GM12878 (cell line): ENCODE measurements around the gene SNN. TPM values are rescaled to one million over a fixed set of nuclear protein-coding genes. Genes with fewer than 3 reads are reported as not detected.

Experiments
- ATAC-seq: fragments of 200-7000 bp; cut with Tn5 transposase; 3 replicates; pipeline ENCODE4 v1.9.1; 2020; ENCODE audit warnings: mild to moderate bottlenecking, moderate library complexity
- BruUV-seq: library from RNA; stranded (reverse); fragments of 400-500 nt; replicated peaks from 2 replicates; lab custom pipeline; 2021; lab: Mats Ljungman, UMichigan
- CTCF ChIA-PET: fragments of 300-600 bp; sonication (Branson Sonifier 250); formaldehyde crosslinking; extraction: SDS; loops from one replicate; lab custom pipeline; 2021; ENCODE audit warnings: inconsistent platforms; lab: Yijun Ruan, JAX
- POLR2A ChIA-PET: fragments of 350-600 bp; formaldehyde crosslinking; extraction: SDS; loops from one replicate; lab custom pipeline; 2021; ENCODE audit warnings: inconsistent platforms; lab: Charles Lee
- RAD21 ChIA-PET: fragments of 300-600 bp; sonication (Branson Sonifier 250); formaldehyde crosslinking; loops from one replicate; lab custom pipeline; 2023; ENCODE audit warnings: antibody characterized with exemption; ENCODE audit not compliant: unreplicated experiment; lab: Charles Lee
- SMC1A ChIA-PET: fragments of 300-600 bp; sonication (Branson Sonifier 250); formaldehyde crosslinking; loops from one replicate; lab custom pipeline; 2023; ENCODE audit not compliant: unreplicated experiment, uncharacterized antibody; lab: Charles Lee
- DNase-seq: peaks from one replicate; pipeline ENCODE4 v3.0.0-alpha.2; 2011; ENCODE audit warnings: low read depth, low spot score
- FAIRE-seq: peaks from 3 replicates; lab custom pipeline; 2011; peaks lifted over from hg19 to GRCh38; lab: Jason Lieb, UNC
- H2AFZ ChIP-seq: 2 replicates; pipeline ENCODE4 v1.6.0; 2011; ENCODE audit warnings: low read depth, low read length, control low read depth; ENCODE audit not compliant: control insufficient read depth
- H3K27ac ChIP-seq: 2 replicates; pipeline ENCODE4 v1.5.1; 2011; ENCODE audit warnings: control low read depth; ENCODE audit not compliant: control insufficient read depth, insufficient read depth
- H3K27me3 ChIP-seq, 2 experiments: replicated peaks in 1 of 2; 2 replicates each; pipeline versions ENCODE4 v1.6.0 to v1.6.1; 2011; ENCODE audit warnings: low read length in 1 of 2; ENCODE audit not compliant: control insufficient read depth in 2 of 2, insufficient read depth in 2 of 2
- H3K36me3 ChIP-seq, 2 experiments: 2 replicates each; pipeline ENCODE4 v1.5.1; 2011; ENCODE audit warnings: low read length in 1 of 2; ENCODE audit not compliant: control insufficient read depth in 2 of 2, insufficient read depth in 2 of 2
- H3K4me1 ChIP-seq: 2 replicates; pipeline ENCODE4 v1.6.1; 2011; ENCODE audit warnings: mild to moderate bottlenecking, low read length, moderate library complexity, mixed read lengths; ENCODE audit not compliant: control insufficient read depth, insufficient read depth
- H3K4me2 ChIP-seq: 2 replicates; pipeline ENCODE4 v1.6.0; 2011; ENCODE audit warnings: control low read depth; ENCODE audit not compliant: control insufficient read depth, insufficient read depth
- H3K4me3 ChIP-seq: fragments of 200-600 bp; sonication (generic); 2 replicates; pipeline ENCODE4 v1.5.1; 2016
- H3K79me2 ChIP-seq: 2 replicates; pipeline ENCODE4 v1.6.0; 2011; ENCODE audit warnings: low read length; ENCODE audit not compliant: control insufficient read depth, insufficient read depth
- H3K9ac ChIP-seq: 2 replicates; pipeline ENCODE4 v1.8.0; 2011; ENCODE audit warnings: low read length, control low read depth, mixed read lengths; ENCODE audit not compliant: control insufficient read depth, insufficient read depth
- H3K9me3 ChIP-seq: replicated peaks from 3 replicates; pipeline ENCODE4 v1.5.1; 2011; ENCODE audit warnings: mild to moderate bottlenecking, low read length; ENCODE audit not compliant: control insufficient read depth, insufficient read depth
- H4K20me1 ChIP-seq: 2 replicates; pipeline ENCODE4 v1.6.0; 2011; ENCODE audit not compliant: control insufficient read depth, insufficient read depth
- ATF7 ChIP-seq: fragments of 450-650 bp; IDR thresholded peaks from 2 replicates; pipeline ENCODE4 v1.6.1; 2016; ENCODE audit warnings: low read depth, mild to moderate bottlenecking
- BCL11A ChIP-seq: IDR thresholded peaks from 2 replicates; pipeline ENCODE4 v1.6.1; 2011; ENCODE audit warnings: low read depth, low read length
- BCL3 ChIP-seq: IDR thresholded peaks from 2 replicates; pipeline ENCODE4 v1.6.1; 2011; ENCODE audit warnings: borderline replicate concordance, low read depth, mild to moderate bottlenecking, moderate library complexity, low read length; ENCODE audit not compliant: insufficient read depth, poor library complexity, severe bottlenecking
- BHLHE40 ChIP-seq, 2 experiments: fragments of 450-650 bp in 1 of 2; IDR thresholded peaks; 2 replicates each; pipeline ENCODE4 v1.6.1; 2011 to 2017; ENCODE audit warnings: low read depth in 2 of 2, borderline replicate concordance in 1 of 2, improper control_type of control experiment in 1 of 2, low read length in 1 of 2, mild to moderate bottlenecking in 1 of 2
- CHD1 ChIP-seq: IDR thresholded peaks from 2 replicates; pipeline ENCODE4 v1.6.1; 2012; ENCODE audit warnings: low read depth, low read length, improper control_type of control experiment
- FOXM1 ChIP-seq: IDR thresholded peaks from 2 replicates; pipeline ENCODE4 v1.6.1; 2012; ENCODE audit warnings: low read depth, mild to moderate bottlenecking, inconsistent platforms, low read length, moderate library complexity
- JUNB ChIP-seq: IDR thresholded peaks from 2 replicates; pipeline ENCODE4 v1.6.1; 2016; ENCODE audit warnings: antibody characterized with exemption, mild to moderate bottlenecking
- JUND ChIP-seq: IDR thresholded peaks from 2 replicates; pipeline ENCODE4 v1.6.1; 2012; ENCODE audit warnings: low read depth, mild to moderate bottlenecking, low read length, improper control_type of control experiment, moderate library complexity
- MTA3 ChIP-seq: IDR thresholded peaks from 2 replicates; pipeline ENCODE4 v1.6.1; 2012; ENCODE audit warnings: low read length, inconsistent platforms, borderline replicate concordance
- NR2C2 ChIP-seq: IDR thresholded peaks from 2 replicates; pipeline ENCODE4 v1.6.1; 2011; ENCODE audit warnings: borderline replicate concordance, low read depth; ENCODE audit not compliant: control insufficient read depth, insufficient read length
- RFX5 ChIP-seq: IDR thresholded peaks from 2 replicates; pipeline ENCODE4 v1.6.1; 2011; ENCODE audit warnings: low read depth, low read length, improper control_type of control experiment
- SKIL ChIP-seq: fragments of 450-650 bp; IDR thresholded peaks from 2 replicates; pipeline ENCODE4 v1.6.1; 2017; ENCODE audit warnings: mild to moderate bottlenecking, low read depth, inconsistent platforms; ENCODE audit not compliant: poor library complexity, severe bottlenecking
- SMAD5 ChIP-seq: IDR thresholded peaks from 2 replicates; pipeline ENCODE4 v1.6.1; 2016; ENCODE audit warnings: antibody characterized with exemption, low read depth
- SREBF2 ChIP-seq: IDR thresholded peaks from 2 replicates; pipeline ENCODE4 v1.6.1; 2012; ENCODE audit warnings: mild to moderate bottlenecking, low read length
- STAT3 ChIP-seq: IDR thresholded peaks from 2 replicates; pipeline ENCODE4 v1.6.1; 2011; ENCODE audit warnings: low read depth, low read length, improper control_type of control experiment
- TCF12 ChIP-seq: IDR thresholded peaks from 2 replicates; pipeline ENCODE4 v1.6.1; 2011; ENCODE audit warnings: low read depth, mild to moderate bottlenecking, low read length
- WGBS: methylation state at CpG from one replicate; pipeline ENCODE4 v1.1.6; 2016; ENCODE audit warnings: low lambda C conversion rate; ENCODE audit not compliant: insufficient replicate concordance, insufficient coverage; ENCODE audit errors: missing lambda C conversion rate; 5-methylcytosine and 5-hydroxymethylcytosine counted together
- in situ Hi-C: fragments of 300-500 bp; cut with MboI; formaldehyde crosslinking; loops from 9 replicates; pipeline ENCODE4 v1.14.3; 2018; ENCODE audit warnings: mixed read lengths
- intact Hi-C: fragments of 100-400 bp; cut with micrococcal nuclease; formaldehyde crosslinking; loops from one replicate; pipeline ENCODE4 v1.14.2; 2022; ENCODE audit not compliant: unreplicated experiment
- polyA plus RNA-seq, 11 experiments: library from polyadenylated mRNA; depleted of rRNA in 4 of 11; unstranded in 6 of 11; stranded (reverse) in 5 of 11; fragments of >200 nt; fragmentation: Nextera tagmentation in 4 of 11; fragmentation: Illumina TruSeq in 1 of 11; extraction: Ambion mirVana in 4 of 11; extraction: Trizol in 1 of 11; gene quantifications; 1 replicate in 1 of 11; 2 replicates in 10 of 11; pipeline versions ENCODE4 v1.2.1 to v1.2.3, GENCODE V29; 2011 to 2016; ENCODE audit warnings: inconsistent platforms in 2 of 11, missing spikeins in 2 of 11, low read depth in 1 of 11
- total RNA-seq, 4 experiments: library from RNA; depleted of rRNA in 3 of 4; stranded (reverse); fragments of >200 nt in 3 of 4; fragmentation: Illumina TruSeq in 1 of 4; extraction: Trizol in 1 of 4; gene quantifications; 2 replicates each; pipeline versions ENCODE4 v1.2.1 to v1.2.3, GENCODE V29; 2013 to 2021
- TF ChIP-seq, protein P1 (sequence below): IDR thresholded peaks from 2 replicates; pipeline ENCODE4 v1.6.1; 2011; ENCODE audit warnings: mild to moderate bottlenecking, low read depth, low read length, moderate library complexity; ENCODE audit not compliant: insufficient replicate concordance

The SNN gene
- total and polyA plus RNA-seq, 10 of the 15 experiments (the other 5 are each of a cell fraction or from before 2014, with no cell fraction given) = 2.2 to 43.4 (median 27.8) TPM

DNA sequence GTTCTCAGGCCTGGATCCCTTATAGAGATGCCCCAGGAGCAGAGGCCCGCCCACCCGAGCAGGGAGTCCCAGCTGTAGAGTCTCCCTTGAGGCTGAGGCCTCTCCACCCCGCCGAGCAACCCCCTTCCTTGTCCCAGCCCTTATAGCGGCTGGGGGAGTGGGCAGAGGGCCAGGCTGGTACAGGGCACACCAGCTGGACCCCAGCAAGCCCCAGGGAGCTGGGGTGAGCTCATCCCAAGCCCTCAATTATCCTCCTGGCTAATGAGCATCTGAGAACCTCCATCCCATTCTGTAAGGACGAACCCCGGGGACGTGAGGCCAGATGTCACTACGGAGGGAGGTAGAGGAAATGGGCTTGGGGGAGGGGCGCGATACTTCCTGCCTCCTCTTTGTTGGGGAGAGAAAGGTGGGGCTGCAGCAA is 3.2 kb upstream of the SNN start:
- no peak for TF ChIP-seq MTA3
- TF ChIP-seq ATF7 = no peak
- TF ChIP-seq STAT3 = no peak
- TF ChIP-seq BCL11A = no peak
- TF ChIP-seq CHD1 = no peak
- TF ChIP-seq, protein P1, sequence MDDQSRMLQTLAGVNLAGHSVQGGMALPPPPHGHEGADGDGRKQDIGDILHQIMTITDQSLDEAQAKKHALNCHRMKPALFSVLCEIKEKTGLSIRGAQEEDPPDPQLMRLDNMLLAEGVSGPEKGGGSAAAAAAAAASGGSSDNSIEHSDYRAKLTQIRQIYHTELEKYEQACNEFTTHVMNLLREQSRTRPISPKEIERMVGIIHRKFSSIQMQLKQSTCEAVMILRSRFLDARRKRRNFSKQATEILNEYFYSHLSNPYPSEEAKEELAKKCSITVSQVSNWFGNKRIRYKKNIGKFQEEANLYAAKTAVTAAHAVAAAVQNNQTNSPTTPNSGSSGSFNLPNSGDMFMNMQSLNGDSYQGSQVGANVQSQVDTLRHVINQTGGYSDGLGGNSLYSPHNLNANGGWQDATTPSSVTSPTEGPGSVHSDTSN = no peak
- TF ChIP-seq SMAD5 = no peak
- TF ChIP-seq NR2C2 = no peak
- no peak for TF ChIP-seq JUND
- no peak for TF ChIP-seq JUNB
- TF ChIP-seq RFX5 = no peak
- no peak for TF ChIP-seq TCF12
- no peak for TF ChIP-seq FOXM1
- no peak for TF ChIP-seq BCL3
- TF ChIP-seq BHLHE40 (IDR thresholded peaks at IDR 0.05; ENCODE audit: borderline replicate concordance in 1 of 2, low read depth in 2 of 2, low read length in 1 of 2) = no peak
- no peak for TF ChIP-seq SREBF2
- no peak for TF ChIP-seq SKIL
- TF ChIP-seq, all 136 proteins: peak for 0
- FAIRE-seq (no peak), DNase-seq (no peak), ATAC-seq (no peak)
- H2AFZ ChIP-seq = no peak overlapping the region; the same call in 1 of the 2 replicates
- H3K36me3 ChIP-seq = no peaks in the 10 kb centered on the region
- no peak overlapping the region for H3K27ac ChIP-seq
- H4K20me1 ChIP-seq = no peaks in the 10 kb centered on the region
- BruUV-seq = no TSS peak
- WGBS = 25% methylated on average over 11 of the region's 11 CpGs
- intact Hi-C loops (no loop called here), in situ Hi-C loops (loop anchor here (25.0 kb wide), 1 partner anchor 703 kb away; no protein-coding TSS in a partner anchor)
- no peaks in the 10 kb centered on the region for H3K9me3 ChIP-seq
- H3K27me3 ChIP-seq = no peaks in the 10 kb centered on the region
- no peak overlapping the region for H3K4me3 ChIP-seq
- ChIA-PET RAD21 (interaction anchor here (1.5 kb wide), 1 partner anchor 24 kb away, joined by 7 read pairs; no protein-coding TSS in a partner anchor), CTCF (interaction anchor here (0.6 to 1.2 kb wide), 4 partner anchors 9 to 133 kb away, joined by 3 to 4 read pairs (median 3); no protein-coding TSS in a partner anchor), SMC1A (interaction anchor here (0.7 to 1.7 kb wide), 10 partner anchors 10 to 258 kb away, joined by 3 to 6 read pairs (median 3); no protein-coding TSS in a partner anchor), POLR2A (interaction anchor here (1.9 kb wide), 1 partner anchor 13 kb away, joined by 8 read pairs; no protein-coding TSS in a partner anchor)
- H3K4me1 ChIP-seq = peaks cover 17% of the 10 kb centered on the region
- H3K9ac ChIP-seq = no peak overlapping the region
- H3K4me2 ChIP-seq = peak overlapping the region; percentile 41; the same call in 1 of the 2 replicates
- H3K79me2 ChIP-seq = peaks cover 14% of the 10 kb centered on the region
